NCI-H526 treated with DMSO at 0.1 percent for 48 hours (cell line): ENCODE measurements around the gene KDELR1.
A peak's percentile ranks its signal among the peaks of the same experiment; 100 is the strongest.

Experiments
- DNase-seq: peaks from one replicate; lab custom pipeline; 2025; lab: John Stamatoyannopoulos, UW

KDELR1 gene

DNA sequence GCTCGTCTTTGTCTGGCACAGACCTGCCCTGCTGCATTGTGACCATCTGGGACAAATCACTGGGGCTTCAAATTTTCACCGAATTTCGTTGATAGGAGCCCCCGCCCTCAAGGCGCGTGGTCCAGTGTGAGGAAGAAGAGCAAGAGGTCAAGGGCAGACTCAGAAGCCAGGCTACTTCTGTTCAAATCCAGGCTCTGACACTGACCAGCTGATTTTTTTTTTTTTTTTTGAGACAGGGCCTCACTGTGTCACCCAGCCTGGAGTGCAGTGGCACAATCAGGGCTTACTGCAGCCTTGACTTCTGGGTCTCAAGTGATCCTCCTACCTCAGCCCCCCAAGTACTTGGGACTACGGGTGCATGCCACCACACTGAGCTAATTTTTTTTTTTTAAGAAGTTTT lies 20.0 kb downstream of the KDELR1 start:
- no peak for DNase-seq

DNA sequence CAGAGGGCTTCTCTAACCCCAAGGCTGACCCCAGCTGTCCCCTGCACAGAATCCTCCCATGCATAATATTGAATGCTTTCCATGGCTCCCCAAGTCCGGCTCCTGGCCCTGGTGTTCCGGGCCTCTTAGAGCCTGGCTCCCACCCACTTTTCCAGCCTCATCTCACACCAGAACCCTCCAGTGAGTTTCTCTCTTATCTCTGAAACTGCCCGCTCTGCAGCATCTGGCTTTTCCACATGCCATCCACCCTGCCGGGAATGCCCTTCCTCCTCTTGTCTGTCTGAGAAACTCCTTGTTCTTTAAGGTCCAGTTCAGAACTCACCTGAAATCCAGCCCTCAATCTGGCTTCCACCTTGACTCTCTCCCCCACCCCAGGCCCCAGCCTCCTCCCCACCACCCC lies 20.4 kb downstream of the KDELR1 start:
- no peak for DNase-seq

DNA sequence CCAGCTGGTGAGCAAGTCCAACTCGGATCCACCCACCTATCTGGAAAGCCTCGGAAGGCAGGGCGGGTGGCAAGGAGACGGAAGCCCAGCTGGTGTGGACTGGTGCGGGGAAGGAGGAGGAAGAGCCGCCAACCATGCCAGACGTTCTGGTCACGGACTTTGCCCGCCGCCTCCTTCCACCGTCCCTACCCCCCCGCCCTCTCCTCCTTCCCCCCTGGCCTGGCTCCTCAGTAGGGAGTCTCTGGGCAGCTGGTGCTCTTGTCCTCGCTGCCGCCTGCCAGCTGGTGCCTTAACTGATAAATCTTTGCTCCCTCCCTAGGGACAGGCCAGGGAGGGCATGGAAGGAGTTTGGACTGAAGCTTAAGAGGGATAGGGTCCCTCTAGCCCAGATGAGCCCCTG lies 22.4 kb downstream of the KDELR1 start:
- DNase-seq = no peak

DNA sequence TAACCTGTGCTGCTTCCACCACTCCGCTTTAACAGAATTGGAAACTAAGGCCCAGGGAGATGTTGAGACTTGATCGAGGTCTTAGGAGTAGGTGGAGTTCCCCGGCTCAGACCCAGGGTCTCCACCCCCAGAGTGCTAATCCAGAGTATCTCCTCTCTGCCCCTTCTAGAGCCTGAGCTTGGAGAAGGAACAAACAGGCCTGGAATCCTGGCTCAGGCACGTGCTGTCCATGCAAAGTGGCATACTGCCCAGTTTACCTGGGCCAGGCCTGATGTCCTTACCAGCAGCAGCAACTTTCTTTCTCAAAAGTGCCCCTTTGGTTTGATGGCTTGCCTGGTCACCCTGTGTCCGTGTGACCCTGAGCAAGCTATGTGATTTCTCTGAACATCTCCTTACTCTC lies 23.5 kb downstream of the KDELR1 start:
- DNase-seq = no peak

DNA sequence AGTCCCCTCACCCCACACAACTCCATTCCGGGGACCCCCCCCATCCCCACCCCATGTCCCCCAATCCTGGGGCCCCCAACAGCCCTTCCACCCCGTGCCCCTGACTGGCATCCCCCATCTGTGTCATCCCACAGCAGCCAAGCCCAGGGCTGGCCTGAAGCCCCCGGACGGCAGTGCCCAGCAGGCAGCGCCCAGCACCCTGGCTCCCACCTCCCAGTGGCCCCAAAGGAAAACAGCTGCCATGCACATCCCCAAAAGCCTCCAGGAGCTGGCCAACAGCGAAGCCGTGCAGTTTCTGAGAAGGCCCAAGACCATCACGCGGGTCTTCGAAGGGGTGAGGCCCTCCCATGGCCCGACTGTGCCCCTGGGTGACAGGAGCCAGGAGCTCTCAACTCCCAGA lies 25.7 kb downstream of the KDELR1 start:
- DNase-seq = no peak

DNA sequence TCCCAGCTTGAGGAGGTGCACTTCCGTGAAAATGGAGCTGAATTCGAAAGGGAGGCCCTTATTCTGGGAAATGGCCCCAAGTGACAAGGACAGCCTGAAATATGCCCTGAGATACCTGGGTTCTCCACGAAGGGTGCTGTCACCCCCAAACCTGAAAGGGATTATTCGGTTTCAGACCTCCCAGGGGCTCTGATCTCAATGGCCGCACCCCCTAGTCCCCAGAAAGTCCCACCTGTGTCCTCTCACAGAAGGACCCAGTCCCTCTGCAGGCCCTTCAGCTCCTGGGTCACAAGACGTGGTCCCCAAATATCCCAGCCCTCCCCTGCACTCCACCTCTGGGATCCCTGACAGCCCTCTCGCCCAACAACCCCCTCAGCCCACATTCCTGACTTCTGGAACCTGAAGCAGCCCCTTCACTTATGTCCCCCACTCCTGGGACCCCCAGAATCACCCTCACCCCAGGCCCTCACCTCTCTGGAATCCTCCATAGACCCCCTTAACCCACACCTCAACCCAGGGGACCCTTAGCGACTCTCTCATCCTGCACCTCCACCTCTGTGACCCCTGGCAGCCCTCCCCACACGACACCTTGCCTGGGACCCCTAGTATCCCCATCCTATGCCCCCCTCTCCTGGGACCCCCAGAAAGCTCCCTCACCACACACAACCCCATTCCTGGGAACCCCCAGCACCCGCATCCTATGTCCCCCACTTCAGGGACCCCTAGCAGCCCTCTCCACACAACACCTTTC lies 26.6 kb downstream of the KDELR1 start:
- no peak for DNase-seq

DNA sequence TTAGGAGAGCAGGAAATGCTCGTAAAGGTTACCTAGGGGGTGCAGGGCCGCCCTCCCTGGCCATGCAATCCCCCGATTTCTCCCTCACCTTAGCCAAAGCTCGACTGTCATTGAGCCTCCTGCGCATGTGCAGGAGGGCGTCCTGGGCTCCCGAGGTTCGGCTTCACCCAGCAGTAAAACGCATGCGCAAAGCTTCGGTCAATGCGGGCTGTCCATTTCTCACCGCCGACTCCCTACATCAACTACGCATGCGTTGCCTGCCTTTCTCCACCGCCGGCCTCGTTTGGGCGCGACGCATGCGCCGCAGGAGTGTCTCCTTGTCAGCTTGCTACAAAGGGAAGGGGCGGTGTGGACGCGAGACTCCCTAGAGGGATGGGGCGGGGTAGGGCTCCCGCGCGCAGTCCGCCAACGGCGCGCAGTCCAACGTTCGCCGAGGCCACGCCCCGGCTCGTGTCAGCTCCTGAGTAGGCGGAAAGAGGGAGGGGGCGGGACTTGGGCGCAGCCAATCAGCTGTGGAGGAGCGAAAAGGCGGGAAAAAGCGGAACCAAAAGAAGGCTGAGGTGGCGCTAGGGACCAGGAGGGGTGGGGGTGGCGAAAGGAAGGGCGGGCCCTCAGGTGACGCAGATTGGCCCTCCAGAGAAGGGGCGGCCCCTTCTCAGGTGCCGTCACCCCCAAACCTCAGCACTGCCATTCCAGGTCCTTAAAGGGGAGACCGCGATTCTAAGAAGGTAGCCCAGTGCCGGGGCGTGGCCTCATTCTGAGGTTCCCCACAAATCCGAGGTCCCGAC lies 27.3 kb downstream of the KDELR1 start, which contains the start of the genes SYNGR4 and TMEM143:
Gene SYNGR4, plus strand, starts transcription at position 558 of the 788 bp plus-strand sequence. CDS start 1,476 bp downstream, outside the sequence.
Gene TMEM143, minus strand, starts transcription at position 131 of the 788 bp plus-strand sequence. Its CDS starts 20 bp downstream, at position 111.
- peak; percentile 98 for DNase-seq

DNA sequence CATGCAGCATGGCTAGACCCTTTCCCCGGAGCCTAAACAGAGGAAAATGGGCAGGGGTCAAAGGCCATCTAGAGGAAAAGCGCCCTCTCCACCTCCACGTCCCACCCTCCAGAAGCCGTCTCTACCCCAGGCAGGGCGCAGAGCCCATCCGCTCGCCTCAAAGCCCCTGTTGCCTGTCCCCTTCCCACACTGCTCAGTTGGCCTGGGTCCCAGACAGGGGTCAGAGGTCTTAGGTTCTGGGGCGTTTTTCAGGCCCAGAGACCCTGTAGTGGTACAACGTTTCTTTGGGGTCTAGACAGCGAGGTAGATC lies 27.9 kb downstream of the KDELR1 start:
- DNase-seq = peak; percentile 36

DNA sequence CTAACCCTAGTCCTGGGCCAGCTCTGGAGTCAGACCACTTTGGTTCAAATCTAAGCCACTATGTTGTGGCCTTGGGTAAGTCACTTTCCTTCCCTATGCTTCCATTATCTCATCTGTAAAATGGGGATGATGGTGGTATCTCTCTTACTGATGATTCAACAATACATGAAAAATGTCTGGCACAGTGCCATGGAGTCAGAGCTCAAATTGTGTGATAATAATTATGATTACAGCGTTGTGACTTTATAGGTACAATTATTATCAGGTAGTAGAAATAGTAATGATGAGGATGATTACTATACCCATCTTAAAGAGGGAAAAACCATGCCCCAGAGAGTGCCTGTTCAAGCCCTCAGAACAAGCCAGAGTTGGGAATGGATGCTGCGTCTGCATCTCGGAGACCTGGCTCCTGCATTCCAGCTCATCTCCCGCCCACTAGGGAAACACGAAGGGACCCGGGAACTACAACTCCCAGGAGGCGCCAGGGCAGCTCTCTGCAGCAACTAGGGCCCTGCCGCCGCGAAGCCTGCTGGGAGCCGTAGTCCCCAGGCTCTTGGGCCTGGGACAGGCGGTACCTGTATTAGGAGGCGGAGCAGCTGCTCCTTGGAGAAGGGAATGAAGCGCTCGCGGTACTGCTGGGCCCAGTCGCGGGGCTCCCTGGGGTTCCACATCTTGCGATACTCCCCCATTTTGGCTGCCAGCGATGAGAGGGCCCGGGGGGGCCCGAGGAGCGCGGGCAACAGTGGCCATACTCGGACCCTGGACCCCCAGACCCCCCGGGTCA lies 28.4 kb downstream of the KDELR1 start:
- DNase-seq = peak; percentile 90

DNA sequence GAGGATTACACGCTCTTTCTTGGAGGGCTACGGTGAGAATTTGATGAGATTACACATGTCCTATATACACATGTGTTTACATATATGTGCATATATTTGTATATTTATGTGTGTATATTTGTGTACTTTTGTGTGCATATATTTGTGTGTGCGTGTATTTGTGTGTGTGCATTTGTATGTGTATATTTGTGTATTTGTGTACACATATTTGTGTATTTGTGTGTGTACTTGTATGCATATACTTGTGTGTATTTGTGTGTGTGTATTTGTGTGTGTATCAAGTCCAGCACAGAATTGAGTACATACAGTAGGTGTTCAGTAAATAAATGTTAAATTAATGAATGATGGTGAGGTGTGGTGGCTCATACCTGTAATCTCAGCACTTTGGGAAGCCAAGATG lies 29.4 kb downstream of the KDELR1 start:
- DNase-seq = no peak

DNA sequence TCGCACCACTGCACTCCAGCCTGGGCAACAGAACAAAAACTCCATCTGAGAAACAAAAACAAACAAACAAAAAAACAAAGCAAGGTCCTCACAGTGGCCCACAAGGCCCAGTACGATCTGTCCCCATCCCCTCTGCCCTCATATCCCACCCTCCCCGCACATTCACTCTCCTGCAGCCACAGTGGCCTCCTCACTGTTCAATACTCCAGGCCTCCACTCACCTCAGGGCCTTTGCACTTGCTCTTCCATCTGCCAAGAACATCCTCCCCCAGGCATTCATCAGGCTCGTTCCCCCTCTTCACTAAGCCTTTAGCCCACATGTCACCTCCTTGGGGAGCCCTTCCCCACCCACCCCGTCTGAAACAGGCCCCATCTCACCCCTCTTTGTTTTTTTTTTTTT lies 32.2 kb downstream of the KDELR1 start:
- DNase-seq = no peak

DNA sequence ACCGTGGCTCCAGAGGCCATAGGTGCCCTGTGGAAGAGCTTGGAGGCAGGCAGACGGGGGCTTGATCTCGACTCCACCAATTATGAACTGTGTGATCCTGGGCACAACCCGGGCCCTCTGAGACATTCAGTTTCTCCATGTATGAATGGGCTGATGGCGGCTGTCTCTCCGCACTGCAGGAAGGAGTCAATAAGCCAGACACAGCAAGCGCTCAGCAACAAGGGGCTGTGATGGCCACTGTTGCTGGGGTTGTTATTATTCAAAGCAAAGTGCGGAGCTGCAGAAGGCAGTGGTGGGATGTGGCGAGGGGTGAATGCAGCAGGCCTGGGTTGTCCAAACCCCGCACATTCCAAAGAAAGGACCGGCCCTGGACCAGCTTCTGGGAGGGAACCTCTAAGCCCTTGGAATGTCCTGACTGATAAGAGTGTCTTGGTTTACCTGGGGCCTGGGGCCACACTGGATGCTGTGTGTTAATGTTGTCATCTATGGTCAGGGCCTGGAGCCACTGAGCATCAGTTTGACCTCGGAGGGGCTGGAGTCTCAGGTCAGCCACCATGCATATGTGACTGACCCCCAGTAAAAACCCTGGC lies 35.9 kb downstream of the KDELR1 start:
- no peak for DNase-seq

DNA sequence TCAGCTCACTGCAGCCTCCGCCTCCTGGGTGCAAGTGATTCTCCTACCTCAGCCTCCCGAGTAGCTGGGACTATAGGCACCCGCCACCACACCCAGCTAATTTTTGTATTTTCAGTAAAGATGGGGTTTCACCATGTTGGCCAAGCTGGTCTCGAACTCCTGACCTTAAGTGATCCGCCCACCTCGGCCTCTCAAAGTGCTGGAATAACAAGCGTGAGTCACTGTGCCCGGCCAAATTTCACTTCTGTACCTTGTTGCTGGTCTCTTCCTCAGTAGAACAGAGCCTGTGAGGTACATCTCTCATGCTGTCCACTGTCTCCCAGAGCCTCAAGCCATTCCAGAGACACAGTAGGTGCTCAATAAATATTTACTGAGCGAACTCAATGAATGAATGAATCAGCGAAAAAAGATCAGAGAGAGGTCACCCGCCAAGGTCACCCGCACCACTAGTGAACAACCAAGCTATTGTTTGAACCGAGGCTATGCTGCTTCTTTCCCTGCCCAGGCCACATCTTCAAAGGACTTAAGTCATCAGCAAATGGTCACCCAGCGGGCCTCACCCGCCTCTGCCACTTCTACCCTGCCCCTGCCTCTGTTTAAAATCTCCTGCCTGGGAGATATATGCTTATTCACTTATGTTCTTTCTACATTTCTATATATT lies 36.9 kb downstream of the KDELR1 start:
- no peak for DNase-seq

DNA sequence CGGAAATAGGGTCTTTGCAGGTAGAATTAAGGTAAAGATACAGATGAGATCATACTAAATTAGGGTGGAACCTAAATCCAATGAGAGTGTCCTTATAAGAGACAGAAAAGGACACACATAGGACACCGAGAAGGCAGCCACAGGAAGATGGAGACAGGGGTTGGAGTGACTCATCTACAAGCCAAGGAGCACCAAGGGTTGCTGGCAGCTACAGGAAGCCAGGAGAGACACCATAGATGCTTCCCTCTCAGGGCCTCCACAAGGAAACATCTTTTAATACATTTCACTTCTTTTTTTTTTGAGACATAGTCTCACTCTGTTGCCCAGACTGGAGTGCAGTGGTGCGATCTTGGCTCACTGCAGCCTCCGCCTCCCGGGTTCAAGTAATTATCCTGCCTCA lies 37.7 kb downstream of the KDELR1 start:
- DNase-seq = no peak

DNA sequence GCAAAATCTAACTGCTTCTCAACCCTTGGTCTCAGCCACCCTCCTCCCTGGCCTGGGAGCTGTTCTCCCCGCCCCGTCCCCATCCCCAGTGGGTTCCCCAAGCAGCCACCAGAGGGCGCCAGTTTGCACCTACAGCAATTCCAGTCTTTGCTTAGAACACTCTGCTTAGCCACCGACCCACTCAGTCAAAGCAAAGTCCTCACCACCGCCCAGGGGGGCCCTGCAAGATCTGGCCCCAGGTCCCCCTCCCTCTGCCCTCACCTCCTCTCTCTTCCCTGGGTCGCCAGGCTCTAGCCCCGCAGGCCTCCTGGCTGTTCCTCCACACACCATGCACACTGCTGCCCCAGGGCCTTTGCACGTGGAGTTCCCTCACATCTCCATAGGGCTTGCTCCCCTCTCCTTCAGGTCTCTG lies 40.0 kb downstream of the KDELR1 start:
- peak; percentile 84 for DNase-seq

DNA sequence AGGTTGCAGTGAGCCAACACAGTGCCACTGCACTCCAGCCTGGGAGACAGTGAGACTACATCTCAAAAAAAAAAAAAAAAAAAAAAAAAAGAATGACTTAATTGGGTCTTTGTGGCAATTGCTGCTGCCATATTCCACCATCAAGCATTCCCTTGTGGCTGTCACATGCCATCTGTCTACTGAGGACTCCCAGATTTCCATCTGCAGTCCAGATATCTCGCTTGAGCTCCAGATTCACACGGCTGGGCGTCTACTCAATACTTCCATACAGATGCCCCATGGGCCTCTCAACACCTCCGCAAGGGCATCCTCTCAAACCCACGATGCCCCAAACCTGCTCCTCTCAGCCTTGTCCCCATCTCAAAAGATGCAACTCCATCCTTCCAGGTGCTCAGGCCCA lies 40.5 kb downstream of the KDELR1 start:
- no peak for DNase-seq

DNA sequence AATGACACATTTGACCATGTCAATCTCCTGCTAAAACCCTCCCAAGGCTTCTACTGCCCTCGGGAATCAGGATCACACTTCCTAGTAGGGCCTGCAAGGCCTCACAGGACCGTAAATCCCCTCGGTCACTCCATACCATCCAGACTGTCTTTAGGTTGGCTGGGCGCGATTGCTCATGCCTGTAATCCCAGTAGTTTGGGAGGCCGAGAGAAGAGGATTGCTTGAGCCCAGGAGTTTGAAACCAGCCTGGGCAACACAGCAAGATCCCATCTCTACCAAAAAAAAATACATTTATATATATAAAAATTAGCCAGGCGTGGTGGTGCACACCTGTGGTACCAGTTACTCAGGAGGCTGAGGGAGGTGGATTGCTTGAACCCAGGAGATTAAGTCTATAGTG lies 42.6 kb downstream of the KDELR1 start:
- no peak for DNase-seq

DNA sequence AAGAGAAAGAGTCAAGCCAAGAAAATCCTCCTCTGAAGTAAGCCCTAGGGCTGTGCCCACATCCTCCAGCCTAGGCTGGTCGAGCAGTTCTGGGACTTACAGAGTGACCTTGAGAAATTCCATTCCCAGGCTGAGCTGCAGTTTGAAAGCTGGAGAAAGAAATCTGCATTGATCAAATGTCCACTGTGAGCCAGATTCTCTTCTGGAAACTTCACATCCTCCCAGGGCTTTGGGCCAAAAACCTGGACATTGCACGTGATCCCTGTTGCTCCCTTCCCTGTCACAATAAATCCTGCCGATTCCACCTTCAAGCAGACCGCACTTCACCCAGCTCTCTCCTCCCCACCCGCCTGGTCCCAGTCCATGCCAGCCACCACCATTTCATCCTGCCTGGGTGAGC lies 43.3 kb downstream of the KDELR1 start:
- DNase-seq = no peak

DNA sequence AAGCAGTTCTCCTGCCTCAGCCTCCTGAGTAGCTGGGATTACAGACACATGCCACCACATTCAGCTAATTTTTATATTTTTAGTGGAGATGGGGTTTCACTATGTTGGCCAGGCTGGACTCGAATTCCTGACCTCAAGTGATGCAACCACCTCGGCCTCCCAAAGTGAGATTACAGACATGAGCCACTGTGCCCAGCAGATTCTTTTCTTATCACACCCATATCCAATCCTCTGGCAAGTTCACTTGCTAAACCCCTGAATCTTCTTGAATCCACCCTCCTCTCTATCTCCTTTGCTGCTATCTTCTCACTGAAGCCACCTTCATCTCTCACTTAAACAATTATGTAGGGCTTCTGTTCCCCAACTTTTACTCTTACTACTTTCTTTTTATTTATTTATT lies 45.2 kb downstream of the KDELR1 start:
- no peak for DNase-seq

DNA sequence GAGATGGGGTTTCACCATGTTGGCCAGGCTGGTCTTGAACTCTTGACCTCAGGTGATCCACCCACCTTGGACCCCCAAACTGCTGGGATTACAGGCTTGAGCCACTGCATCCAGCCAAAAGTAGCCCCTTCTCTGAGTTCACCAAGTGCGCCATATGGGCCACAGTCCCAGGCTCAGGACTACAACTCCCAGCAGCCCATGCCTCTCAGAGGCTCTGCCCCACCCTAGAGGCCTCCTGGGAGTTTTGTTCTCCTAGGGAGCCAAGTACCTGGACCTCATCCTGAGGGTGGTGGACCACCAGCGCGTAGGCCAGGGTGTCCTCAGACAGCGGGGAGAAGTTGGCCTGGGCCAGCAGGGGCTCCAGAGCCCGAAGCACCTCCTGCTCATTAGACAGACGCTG lies 46.5 kb downstream of the KDELR1 start:
- DNase-seq = no peak

DNA sequence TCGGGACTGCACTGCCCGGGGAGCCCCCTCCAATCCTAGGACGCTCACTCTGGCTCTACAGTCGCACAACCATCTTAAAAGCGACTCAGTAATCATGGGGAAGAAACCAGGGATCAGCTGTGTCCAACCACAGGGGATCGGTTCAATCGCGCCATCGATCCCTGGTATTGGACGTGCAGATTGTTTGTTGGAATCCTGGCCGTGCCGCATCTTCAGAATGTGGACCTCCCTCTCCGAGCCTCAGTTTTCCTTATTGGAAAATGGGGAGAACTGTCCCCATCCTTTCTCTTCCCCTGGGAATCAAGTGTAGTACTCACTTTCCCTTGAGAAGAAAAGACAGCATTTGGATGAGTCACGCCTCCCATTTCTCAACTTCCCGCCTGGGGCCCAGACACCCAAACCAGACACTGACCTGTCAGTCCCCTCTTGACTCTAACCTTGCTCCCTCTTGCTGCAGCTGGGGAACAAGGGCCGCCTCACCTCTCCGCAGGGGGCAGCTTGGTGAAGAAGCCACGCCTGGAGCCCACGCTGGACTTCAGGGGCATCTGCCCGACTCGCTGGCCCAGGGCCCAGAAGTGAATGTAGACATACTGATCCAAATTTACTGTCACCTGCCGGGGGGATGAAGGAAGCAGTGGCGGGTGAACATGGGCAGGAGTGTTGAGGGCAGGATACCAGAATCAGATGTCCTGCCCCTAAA lies 48.4 kb downstream of the KDELR1 start:
- no peak for DNase-seq
